ENCODE results near the gene DCC.
"Not testable (repeated sequence)": the region's sequence is repeated elsewhere in the genome, so short reads cannot be mapped to it uniquely, and the experiment has no call there.

Gene DCC

DNA sequence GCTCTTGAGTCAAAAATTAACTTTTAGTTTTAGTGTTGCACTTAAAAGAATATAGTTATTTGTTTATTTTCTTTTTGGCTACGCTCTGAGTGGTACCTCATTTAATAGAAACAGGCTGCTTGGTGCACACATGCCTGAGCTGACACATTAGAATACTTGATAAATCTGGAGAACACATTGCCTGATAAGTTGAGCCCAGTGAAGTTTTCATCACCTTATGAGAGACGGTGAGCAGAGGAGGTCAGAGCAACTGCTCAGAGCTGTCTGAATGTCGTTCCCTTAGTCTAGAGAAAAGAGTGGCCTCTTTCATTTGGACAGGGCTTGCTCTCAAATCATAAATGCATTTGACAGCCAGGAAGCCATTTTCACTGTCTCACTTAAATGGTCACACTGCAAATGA lies 1168.5 kb downstream of the DCC start:
- no peaks in the 10 kb centered on the region for H3K4me1 ChIP-seq
- no peaks in the 10 kb centered on the region for H3K27me3 ChIP-seq
- DNase-seq: no peak
- H3K36me3 ChIP-seq: no peaks in the 10 kb centered on the region
- no peak for TF ChIP-seq CTCF (IDR thresholded peaks at IDR 0.05; ENCODE audit: low read depth, low read length)
- H3K4me3 ChIP-seq (ENCODE audit: low read depth, low read length): no peak overlapping the region
- no peaks in the 10 kb centered on the region for H3K9me3 ChIP-seq

DNA sequence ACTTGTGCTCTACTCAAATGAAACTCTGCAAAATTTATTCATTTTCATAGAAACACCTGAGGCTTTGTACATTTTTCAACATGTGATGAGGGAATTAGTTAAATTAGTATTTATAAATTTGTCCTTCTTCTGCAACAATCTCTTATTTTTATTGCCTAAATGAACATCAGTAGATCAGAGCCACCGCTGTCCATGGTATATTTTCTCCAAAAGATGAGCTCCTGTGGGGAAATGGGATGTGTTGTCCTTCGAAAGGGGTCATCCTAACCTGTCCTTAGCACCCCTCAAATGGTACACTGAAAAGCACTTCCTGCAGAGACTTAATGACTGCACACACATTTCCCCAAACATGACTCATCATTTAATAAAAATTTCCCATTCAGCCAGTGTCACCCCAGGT lies 1169.9 kb downstream of the DCC start:
- H3K27me3 ChIP-seq: no peaks in the 10 kb centered on the region

DNA sequence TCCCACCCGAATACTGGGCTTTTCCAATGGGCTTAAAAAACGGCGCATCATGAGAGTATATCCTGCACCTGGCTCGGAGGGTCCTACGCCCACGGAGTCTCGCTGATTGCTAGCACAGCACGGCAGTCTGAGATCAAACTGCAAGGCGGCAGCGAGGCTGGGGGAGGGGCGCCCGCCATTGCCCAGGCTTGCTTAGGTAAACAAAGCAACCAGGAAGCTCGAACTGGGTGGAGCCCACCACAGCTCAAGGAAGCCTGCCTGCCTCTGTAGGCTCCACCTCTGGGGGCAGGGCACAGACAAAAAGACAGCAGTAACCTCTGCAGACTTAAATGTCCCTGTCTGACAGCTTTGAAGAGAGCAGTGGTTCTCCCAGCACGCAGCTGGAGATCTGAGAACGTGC lies 1171.7 kb downstream of the DCC start:
- not testable (repeated sequence) for H3K27me3 ChIP-seq; H3K4me3 ChIP-seq (ENCODE audit: low read depth, low read length); H3K4me1 ChIP-seq; H3K36me3 ChIP-seq; H3K9me3 ChIP-seq; DNase-seq

More for the DNA sequence above, 1169.9 kb downstream of the DCC start:
- Histone ChIP-seq H3K4me3 (ENCODE audit: low read depth, low read length) (no peak overlapping the region), H3K4me1 (no peaks in the 10 kb centered on the region), H3K36me3 (no peaks in the 10 kb centered on the region), H3K9me3 (no peaks in the 10 kb centered on the region)
- DNase-seq: no peak
- TF ChIP-seq CTCF (IDR thresholded peaks at IDR 0.05; ENCODE audit: low read depth, low read length): no peak

GRCh38 chr18:53521068-53521467 lies 1181.1 kb downstream of the DCC start:
- no peaks in the 10 kb centered on the region for H3K9me3 ChIP-seq
- H3K4me1 ChIP-seq: no peaks in the 10 kb centered on the region
- H3K27me3 ChIP-seq: no peaks in the 10 kb centered on the region
- no peaks in the 10 kb centered on the region for H3K36me3 ChIP-seq
- no peak for DNase-seq
- H3K4me3 ChIP-seq (ENCODE audit: low read depth, low read length): no peak overlapping the region
- no peak for TF ChIP-seq CTCF (IDR thresholded peaks at IDR 0.05; ENCODE audit: low read depth, low read length)

- no peak for DNase-seq
- Histone ChIP-seq H3K4me3 (ENCODE audit: low read depth, low read length) (no peak overlapping the region), H3K27me3 (no peaks in the 10 kb centered on the region), H3K4me1 (no peaks in the 10 kb centered on the region), H3K36me3 (no peaks in the 10 kb centered on the region), H3K9me3 (no peaks in the 10 kb centered on the region)
- TF ChIP-seq CTCF (IDR thresholded peaks at IDR 0.05; ENCODE audit: low read depth, low read length): no peak
Observed at GRCh38 chr18:53526101-53526870, 1186.3 kb downstream of the DCC start.

DNA sequence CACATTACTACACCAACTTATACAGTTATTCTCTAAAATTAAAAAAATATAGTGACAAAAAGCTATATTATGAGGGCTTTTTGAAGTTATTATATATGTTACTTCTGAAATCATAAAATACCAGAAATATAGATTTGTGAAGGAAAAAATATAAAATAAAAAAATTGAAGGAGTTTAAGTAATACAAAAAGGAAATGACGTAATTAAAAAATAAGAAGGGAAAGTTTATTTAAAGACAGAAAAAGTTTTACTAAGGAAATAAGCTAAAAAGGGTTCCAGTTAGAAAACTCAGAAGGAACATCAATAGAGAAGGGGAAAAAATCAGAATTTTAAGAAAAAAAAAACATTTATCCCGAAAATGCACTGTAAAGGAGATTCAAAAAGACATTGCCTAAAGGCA lies 1187.4 kb downstream of the DCC start:
- H3K9me3 ChIP-seq: no peaks in the 10 kb centered on the region
- no peak for TF ChIP-seq CTCF (IDR thresholded peaks at IDR 0.05; ENCODE audit: low read depth, low read length)
- no peaks in the 10 kb centered on the region for H3K36me3 ChIP-seq
- H3K27me3 ChIP-seq: no peaks in the 10 kb centered on the region
- H3K4me1 ChIP-seq: no peaks in the 10 kb centered on the region
- no peak for DNase-seq
- H3K4me3 ChIP-seq (ENCODE audit: low read depth, low read length): no peak overlapping the region

All from BE2C (cell line).